Measurements from ENCODE around the gene LAMA3. TPM values are rescaled to one million over a fixed set of nuclear protein-coding genes. Genes with fewer than 3 reads are reported as not detected.

Gene LAMA3
- polyA plus RNA-seq, 5 donors = 122 to 202 (median 128) TPM

- no peak for DNase-seq
Measured at GRCh38 chr18:23893653-23894052, 204.4 kb downstream of the LAMA3 start.

GRCh38 chr18:23894661-23895175 is 205.5 kb downstream of the LAMA3 start:
- no peak for DNase-seq

- no peak for DNase-seq
Measured at GRCh38 chr18:23897291-23897690, 208.0 kb downstream of the LAMA3 start.

GRCh38 chr18:23897733-23898132 is 208.5 kb downstream of the LAMA3 start:
- DNase-seq = no peak

- DNase-seq = no peak
Measured at GRCh38 chr18:23900994-23901393, 211.7 kb downstream of the LAMA3 start.

GRCh38 chr18:23902396-23902795 is 213.1 kb downstream of the LAMA3 start:
- DNase-seq = no peak

- DNase-seq = no peak
Measured at GRCh38 chr18:23903971-23904370, 214.7 kb downstream of the LAMA3 start.

- no peak for DNase-seq
Measured at GRCh38 chr18:23906658-23907057, 217.4 kb downstream of the LAMA3 start.

GRCh38 chr18:23908827-23909226 is 219.6 kb downstream of the LAMA3 start:
- no peak for DNase-seq

- no peak for DNase-seq
Measured at GRCh38 chr18:23910032-23910431, 220.8 kb downstream of the LAMA3 start.

- no peak for DNase-seq
Measured at GRCh38 chr18:23912356-23912755, 223.1 kb downstream of the LAMA3 start.

GRCh38 chr18:23916338-23916737 is 227.1 kb downstream of the LAMA3 start:
- DNase-seq = no peak

- DNase-seq = peak; percentile 18 to 44
Measured at GRCh38 chr18:23918395-23919032, 229.3 kb downstream of the LAMA3 start.

- no peak for DNase-seq
Measured at GRCh38 chr18:23920054-23920453, 230.8 kb downstream of the LAMA3 start.

- DNase-seq = no peak
Measured at GRCh38 chr18:23921716-23922285, 232.5 kb downstream of the LAMA3 start.

GRCh38 chr18:23922939-23923338 is 233.7 kb downstream of the LAMA3 start:
- DNase-seq = no peak

- DNase-seq = no peak
Measured at GRCh38 chr18:23924813-23925212, 235.6 kb downstream of the LAMA3 start.

- DNase-seq = no peak
Measured at GRCh38 chr18:23926571-23926970, 237.3 kb downstream of the LAMA3 start.

GRCh38 chr18:23927821-23928746 is 238.8 kb downstream of the LAMA3 start:
- no peak for DNase-seq

- no peak for DNase-seq
Measured at GRCh38 chr18:23929362-23929930, 240.2 kb downstream of the LAMA3 start.

GRCh38 chr18:23930002-23930401 is 240.7 kb downstream of the LAMA3 start:
- DNase-seq = no peak

- no peak for DNase-seq
Measured at GRCh38 chr18:23932385-23933067, 243.3 kb downstream of the LAMA3 start.
